ENCODE results near the gene BYSL. TPM values are rescaled to one million over a fixed set of nuclear protein-coding genes. Genes with fewer than 3 reads are reported as not detected.

Gene BYSL
- total RNA-seq, 4 donors from 2014 or later = 5.8 to 11.6 (median 9.2) TPM

DNA sequence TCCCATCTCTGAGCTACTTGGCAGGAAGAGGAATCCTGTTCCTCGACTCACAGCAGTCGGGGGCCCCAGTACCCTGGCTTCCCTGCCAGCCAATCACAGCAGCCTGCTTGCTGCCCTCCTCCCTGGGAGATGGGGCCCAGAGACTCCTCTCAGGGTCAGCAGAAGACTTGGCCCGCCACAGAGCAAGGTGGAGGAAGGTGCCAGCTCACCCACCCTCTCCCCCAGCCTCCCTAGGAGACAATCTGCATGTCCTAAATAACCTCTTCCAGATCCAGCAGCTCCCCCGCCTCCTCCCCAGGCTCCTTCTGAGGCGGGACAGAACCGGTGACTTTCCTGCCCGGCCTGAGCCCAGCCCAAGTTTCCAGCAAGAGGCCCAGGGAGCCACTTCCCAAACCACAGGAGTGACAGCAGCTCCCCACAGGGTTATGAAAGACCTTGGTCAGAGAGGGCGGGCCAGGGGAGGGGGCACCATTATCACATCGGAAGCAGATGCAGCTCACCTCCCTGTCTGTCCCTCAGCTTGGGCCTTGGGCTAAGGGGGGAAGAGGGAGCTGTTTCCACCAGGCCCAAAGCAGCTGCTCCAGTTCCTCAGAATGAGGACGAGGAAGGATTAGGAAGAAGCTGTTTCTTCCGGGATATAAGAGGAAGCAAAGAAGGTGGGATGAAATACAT lies 18.0 kb downstream of the BYSL start:
- intact Hi-C loops (cut with DNase I) = loop anchor here (10.0 kb wide), 1 partner anchor 95 kb away; no protein-coding TSS in a partner anchor
- DNase-seq (ENCODE audit: extremely low spot score) = peak; percentile 92
- 66% methylated on average over 8 of the region's 11 CpGs for WGBS
- Histone ChIP-seq H3K4me1 (peaks cover 57 to 68% (median 60%) of the 10 kb centered on the region in 4 donors), H3K36me3 (peaks cover 14 to 41% (median 29%) of the 10 kb centered on the region in 4 donors), H3K4me3 (peak overlapping the region in 1 of 4 donors; percentile 76), H3K9me3 (no peaks in the 10 kb centered on the region), H3K27me3 (no peaks in the 10 kb centered on the region), H3K27ac (replicated peaks in 1 of 4) (peak overlapping the region; percentile 86 to 96 (median 92))
- TF ChIP-seq, protein P1, sequence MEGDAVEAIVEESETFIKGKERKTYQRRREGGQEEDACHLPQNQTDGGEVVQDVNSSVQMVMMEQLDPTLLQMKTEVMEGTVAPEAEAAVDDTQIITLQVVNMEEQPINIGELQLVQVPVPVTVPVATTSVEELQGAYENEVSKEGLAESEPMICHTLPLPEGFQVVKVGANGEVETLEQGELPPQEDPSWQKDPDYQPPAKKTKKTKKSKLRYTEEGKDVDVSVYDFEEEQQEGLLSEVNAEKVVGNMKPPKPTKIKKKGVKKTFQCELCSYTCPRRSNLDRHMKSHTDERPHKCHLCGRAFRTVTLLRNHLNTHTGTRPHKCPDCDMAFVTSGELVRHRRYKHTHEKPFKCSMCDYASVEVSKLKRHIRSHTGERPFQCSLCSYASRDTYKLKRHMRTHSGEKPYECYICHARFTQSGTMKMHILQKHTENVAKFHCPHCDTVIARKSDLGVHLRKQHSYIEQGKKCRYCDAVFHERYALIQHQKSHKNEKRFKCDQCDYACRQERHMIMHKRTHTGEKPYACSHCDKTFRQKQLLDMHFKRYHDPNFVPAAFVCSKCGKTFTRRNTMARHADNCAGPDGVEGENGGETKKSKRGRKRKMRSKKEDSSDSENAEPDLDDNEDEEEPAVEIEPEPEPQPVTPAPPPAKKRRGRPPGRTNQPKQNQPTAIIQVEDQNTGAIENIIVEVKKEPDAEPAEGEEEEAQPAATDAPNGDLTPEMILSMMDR (IDR thresholded peaks at IDR 0.05) = no peak
- TF ChIP-seq POLR2AphosphoS5 (IDR thresholded peaks at IDR 0.05) (no peak), POLR2A (IDR thresholded peaks at IDR 0.05; ENCODE audit: low read depth) (no peak), EP300 (IDR thresholded peaks at IDR 0.05) (no peak)

DNA sequence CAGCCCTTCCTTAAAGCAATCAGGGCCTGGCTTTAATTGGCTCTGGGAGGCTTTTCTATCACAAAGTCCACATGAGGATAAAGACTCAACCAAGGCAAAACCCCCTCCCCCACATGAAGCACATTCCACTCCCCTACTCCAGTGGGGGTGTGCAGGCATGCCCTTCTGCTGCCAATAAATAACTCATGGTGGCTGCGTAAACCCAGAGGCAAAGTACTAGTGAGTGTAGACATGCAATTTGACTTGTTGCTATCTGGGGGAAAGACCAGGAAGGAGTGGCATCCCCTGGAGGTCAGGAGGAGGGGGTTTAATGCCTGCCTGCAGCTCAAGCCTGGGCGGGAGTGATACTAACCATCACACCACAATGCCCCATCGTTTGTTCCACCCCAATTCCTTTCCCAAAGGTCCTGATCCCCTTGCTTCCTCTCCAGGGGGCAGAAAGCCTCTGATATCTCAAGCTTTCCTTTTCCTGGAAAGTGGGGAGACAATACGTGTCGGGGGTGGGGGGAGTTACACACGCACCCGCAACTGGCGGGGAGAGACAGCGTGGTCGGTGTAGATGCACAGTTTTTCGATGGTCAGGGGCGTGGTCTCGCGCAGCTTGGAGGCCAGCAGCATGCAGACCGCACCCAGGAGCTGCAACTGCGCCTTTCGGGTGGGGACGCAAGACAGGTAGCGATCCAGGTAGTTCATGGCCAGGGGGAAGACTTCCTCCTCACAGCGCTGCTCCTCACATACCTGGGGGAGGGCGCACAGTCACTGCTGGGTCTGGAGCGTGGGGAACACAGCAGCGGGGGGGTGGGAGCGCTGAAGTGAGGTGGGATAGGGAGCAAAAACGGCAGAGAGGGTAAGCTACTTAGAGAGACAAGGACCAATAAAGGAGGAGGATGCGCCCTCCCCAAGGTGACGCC lies 18.8 kb downstream of the BYSL start:
- Histone ChIP-seq H3K4me1 (peaks cover 57 to 68% (median 60%) of the 10 kb centered on the region in 4 donors), H3K27me3 (no peaks in the 10 kb centered on the region), H3K27ac (replicated peaks in 1 of 4) (peak overlapping the region; percentile 86 to 96 (median 92)), H3K9me3 (no peaks in the 10 kb centered on the region), H3K36me3 (peaks cover 7 to 33% (median 21%) of the 10 kb centered on the region in 4 donors), H3K4me3 (peak overlapping the region; percentile 76 to 94 (median 89))
- intact Hi-C loops (cut with DNase I) = loop anchor here (10.0 kb wide), 1 partner anchor 95 kb away; no protein-coding TSS in a partner anchor
- DNase-seq (ENCODE audit: extremely low spot score) = no peak
- 10% methylated on average over 27 of the region's 27 CpGs for WGBS
- TF ChIP-seq EP300 (IDR thresholded peaks at IDR 0.05) (no peak), POLR2A (IDR thresholded peaks at IDR 0.05; ENCODE audit: low read depth) (no peak)
- TF ChIP-seq, protein P1 (IDR thresholded peaks at IDR 0.05) = no peak

DNA sequence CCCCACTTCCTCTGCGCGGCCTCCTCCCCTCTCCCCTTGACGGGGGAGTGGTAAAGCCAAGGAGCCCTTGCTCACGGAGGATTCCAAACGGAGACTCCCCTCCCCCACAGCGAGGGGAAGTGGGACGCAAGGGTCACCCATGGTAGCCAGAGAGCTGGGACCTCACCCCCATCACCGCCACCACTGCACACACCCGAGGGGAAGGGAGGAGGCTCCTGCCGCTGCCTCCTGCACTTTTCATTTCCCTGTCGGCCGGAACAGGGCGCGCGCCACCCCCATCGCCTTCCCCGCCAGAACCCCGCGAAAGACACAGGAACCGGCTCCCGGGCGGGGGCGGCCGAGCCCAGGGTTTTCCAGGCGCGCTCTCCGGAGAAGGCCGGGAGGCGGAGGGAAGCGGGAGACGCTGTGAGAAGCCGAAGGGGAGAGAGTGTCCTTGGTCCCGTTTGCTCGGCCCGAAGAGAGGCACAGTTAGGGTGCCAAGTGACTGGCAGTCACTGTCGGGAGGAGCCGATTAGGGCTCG lies 19.5 kb downstream of the BYSL start:
- DNase-seq (ENCODE audit: extremely low spot score) = no peak

DNA sequence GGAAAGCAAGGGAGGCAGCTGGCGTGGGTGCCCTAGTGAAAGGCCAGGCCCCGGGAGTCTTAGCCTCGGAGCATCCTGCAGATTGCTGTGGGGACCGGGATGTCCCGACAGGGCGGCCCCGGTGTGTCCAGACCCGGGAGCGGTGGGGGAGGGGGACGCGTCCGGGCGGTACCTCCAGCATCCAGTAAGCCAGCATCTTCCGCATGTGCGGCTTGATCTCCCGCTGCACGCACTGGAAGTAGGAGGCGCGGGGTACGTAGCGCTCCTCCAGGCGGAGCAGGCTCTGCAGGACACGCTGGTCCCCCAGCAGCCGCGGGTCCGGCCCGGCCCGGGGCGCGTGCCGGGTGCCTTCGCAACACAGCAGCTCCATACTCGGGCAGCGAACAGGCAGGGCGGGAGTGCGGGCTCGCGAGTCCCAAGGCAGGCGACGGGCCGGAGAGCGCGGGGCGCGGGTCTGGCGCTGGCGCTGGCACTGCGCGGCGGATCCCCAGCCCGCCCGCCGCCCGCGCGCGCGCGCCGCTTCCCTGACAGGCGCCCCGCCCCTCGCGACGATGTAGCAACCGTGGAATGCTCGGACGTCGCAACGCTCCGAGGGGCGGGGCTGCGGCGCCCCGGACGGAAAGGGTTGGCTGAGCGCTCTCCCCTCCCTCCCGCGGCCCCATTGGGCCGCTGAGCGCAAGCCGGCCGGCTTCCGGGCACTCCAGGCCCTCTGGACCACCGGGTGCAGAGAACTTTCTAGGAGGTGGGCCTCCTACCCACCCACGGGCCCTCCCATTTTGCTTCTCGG lies 20.2 kb downstream of the BYSL start, which contains the start of gene CCND3:
TSS of gene CCND3 (minus strand) at position 529 of the 787 bp plus-strand sequence. CDS start at position 370, 159 bp downstream.
- peak; percentile 95 for DNase-seq (ENCODE audit: extremely low spot score)
- peaks cover 48 to 61% (median 53%) of the 10 kb centered on the region in 4 donors for H3K4me1 ChIP-seq
- H3K27me3 ChIP-seq = no peaks in the 10 kb centered on the region
- peak within 1 kb of the TSS; percentile 76 to 94 (median 89) for H3K4me3 ChIP-seq
- H3K36me3 ChIP-seq = peaks cover 0 to 19% (median 9%) of the 10 kb centered on the region in 4 donors
- H3K9me3 ChIP-seq = no peaks in the 10 kb centered on the region
- WGBS = 0% methylated on average over 4 of the region's 87 CpGs
- intact Hi-C loops (cut with DNase I) = no loop called here
- TF ChIP-seq EP300 (IDR thresholded peaks at IDR 0.05) (no peak), POLR2AphosphoS5 (IDR thresholded peaks at IDR 0.05) (peak; percentile 63 to 72)
- peak within 1 kb of the TSS; percentile 86 to 96 (median 92) for H3K27ac ChIP-seq (replicated peaks in 1 of 4)

More for the DNA sequence above, 19.5 kb downstream of the BYSL start:
- Histone ChIP-seq H3K36me3 (peaks cover under 1 to 26% (median 14%) of the 10 kb centered on the region in 4 donors), H3K4me1 (peaks cover 54 to 67% (median 59%) of the 10 kb centered on the region in 4 donors), H3K27me3 (no peaks in the 10 kb centered on the region), H3K9me3 (no peaks in the 10 kb centered on the region), H3K4me3 (peak overlapping the region; percentile 76 to 94 (median 89)), H3K27ac (replicated peaks in 1 of 4) (peak overlapping the region; percentile 86 to 96 (median 92))
- peak in 1 of 2 donors; percentile 26 for TF ChIP-seq POLR2AphosphoS5 (IDR thresholded peaks at IDR 0.05)
- TF ChIP-seq, protein P1 (IDR thresholded peaks at IDR 0.05) = no peak
- intact Hi-C loops (cut with DNase I) = no loop called here
- 0% methylated on average over 22 of the region's 38 CpGs for WGBS
